GM12801 (cell line): ENCODE measurements around the gene NEGR1.

ENCODE experiments used
- TF ChIP-seq, protein P1 (sequence below): IDR thresholded peaks from one replicate; pipeline ENCODE4 v1.5.1; 2011; ENCODE audit warnings: control low read depth; ENCODE audit not compliant: insufficient read length; ENCODE audit errors: extremely low read depth

NEGR1 gene

DNA sequence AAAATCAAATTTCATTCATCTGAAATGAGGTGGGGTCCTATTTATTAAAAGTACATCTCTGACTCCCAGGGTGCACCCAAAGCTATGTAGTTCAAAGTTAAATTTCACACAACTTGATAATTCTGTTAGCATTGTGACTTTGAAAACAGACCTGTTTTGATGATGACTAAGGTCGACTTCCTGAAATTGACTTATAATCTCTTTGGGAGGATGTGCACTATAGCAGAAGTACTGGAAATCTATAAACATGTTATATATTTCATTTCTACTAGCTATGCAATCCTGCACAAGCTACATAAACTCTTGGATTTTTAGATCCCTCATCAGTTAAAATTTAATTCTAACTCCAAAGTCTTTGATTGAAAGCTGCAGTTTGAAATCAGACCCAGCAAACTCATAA is 507.6 kb downstream of the NEGR1 start:
- TF ChIP-seq, protein P1, sequence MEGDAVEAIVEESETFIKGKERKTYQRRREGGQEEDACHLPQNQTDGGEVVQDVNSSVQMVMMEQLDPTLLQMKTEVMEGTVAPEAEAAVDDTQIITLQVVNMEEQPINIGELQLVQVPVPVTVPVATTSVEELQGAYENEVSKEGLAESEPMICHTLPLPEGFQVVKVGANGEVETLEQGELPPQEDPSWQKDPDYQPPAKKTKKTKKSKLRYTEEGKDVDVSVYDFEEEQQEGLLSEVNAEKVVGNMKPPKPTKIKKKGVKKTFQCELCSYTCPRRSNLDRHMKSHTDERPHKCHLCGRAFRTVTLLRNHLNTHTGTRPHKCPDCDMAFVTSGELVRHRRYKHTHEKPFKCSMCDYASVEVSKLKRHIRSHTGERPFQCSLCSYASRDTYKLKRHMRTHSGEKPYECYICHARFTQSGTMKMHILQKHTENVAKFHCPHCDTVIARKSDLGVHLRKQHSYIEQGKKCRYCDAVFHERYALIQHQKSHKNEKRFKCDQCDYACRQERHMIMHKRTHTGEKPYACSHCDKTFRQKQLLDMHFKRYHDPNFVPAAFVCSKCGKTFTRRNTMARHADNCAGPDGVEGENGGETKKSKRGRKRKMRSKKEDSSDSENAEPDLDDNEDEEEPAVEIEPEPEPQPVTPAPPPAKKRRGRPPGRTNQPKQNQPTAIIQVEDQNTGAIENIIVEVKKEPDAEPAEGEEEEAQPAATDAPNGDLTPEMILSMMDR: no peak

DNA sequence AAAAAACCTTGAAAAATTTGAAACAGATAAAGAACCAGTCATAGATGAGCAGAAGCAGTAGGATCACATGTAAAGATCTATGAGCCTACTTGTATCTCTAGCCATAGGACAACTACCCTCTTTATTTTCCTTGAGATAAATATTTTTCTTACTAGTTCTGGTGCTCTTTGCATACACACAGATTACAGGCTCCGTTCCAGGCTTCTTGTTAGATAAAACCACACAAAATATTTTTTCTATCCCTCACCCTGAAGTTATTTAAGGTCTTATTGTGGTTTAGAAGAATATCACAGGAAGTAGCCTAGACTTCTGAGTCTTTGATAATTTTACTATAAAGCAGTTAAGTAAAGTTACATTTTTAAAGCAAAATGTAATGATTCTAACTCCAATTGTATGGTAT is 512.2 kb downstream of the NEGR1 start:
- TF ChIP-seq, protein P1: no peak

DNA sequence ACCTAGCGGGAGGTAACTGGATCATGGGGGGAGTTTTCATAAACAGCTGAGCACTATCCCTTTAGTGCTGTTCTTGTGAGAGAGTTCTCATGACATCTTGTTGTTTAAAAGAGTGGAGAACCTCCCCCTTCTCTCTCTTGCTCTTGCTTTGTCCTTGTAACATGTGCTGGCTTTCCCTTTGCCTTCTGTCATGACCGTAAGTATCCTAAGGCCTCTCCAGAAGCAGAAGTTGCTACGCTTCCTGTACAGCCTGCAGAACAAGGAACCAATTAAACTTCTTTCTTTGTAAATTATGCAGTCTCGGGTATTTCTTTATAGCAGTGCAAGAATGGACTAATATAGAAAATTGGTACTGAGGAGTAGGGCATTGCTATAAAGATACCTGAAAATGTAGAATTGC is 515.6 kb downstream of the NEGR1 start:
- TF ChIP-seq, protein P1: no peak

DNA sequence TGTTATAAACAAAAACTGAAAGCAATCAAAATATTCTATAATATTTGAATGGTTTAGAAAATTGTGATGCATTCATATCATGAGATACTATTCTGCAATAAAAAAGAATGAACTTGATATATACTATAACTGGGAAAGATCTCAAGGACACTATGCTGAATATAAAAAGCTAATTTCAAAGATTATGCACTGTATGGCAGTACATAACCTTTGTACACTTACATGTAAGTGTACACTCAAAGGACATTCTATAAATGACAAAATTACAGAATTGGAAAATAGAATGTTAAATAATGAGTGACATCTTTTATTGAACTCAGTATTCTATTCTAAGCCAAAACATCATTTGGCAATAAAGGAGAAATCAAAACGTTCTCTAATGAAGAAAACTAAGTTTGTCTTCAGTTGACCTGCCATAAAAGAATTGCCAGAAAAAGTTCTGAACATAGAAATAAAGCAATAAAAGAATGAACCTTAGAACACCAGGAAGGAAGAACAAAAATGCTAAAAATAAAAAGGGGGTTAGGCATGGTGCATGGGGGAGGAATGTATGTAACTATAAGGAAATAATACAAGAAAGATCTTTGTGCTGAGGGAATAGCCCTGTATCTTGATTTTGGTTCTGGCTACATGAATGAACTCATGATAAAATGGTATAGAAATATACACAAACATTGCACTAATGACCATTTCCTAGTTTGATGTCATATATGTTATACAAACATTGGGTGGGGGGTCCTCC is 519.7 kb downstream of the NEGR1 start:
- TF ChIP-seq, protein P1: no peak

DNA sequence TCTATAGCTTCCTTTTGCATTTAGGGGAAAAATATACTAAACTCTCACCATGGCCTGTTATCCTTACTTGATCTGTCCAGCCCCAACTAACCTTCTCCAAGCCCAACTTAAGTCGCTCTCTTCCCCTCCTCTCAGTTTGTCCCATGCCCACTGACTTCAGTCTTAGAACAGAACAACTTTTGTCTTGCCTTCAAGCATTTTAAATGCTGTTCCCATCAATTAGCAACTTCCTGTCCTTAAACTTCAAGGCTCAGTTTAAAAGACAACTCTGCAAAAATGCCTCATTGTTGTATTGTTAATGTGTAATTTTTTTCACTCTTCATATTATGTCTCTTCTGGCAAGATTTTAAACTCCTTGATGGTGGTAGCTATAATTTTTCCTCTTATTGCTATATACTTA is 526.9 kb downstream of the NEGR1 start:
- TF ChIP-seq, protein P1: no peak

DNA sequence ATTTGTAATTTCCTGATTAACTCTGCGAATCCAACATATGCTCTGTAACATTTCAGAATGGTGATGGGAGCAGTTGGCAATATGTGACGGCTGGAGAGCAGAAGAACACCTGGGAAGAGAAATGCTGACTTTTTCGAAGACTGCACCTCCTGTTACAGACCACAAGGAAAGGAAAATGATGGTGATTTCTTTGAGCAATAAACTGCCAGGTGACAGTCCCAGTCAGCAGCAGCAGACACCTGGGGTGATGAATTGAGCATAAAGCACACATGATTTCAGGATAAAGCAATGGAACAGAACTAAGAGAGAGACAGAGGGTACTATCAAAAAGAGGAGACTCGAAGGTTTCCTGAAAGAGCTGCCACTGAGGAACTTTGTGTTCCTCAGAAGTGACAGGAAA is 528.6 kb downstream of the NEGR1 start:
- TF ChIP-seq, protein P1: no peak

DNA sequence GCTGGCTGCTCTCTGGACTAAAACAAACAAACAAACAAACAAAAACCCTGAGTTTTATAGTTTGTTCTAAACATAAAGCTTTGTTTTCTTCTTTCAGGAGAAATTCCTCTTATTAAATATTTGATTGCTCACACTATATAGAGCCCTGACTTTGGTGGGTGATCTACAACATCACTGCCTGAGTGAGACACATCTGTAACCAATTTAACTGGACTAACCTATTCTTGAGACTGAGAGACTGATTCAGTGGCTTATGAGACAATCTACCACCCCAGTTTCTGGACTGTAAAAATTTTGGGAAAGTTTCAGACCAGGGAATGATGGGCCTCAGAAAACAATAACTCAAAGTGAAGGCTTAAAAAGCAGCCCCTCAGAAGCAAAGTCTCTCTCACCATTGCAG is 537.0 kb downstream of the NEGR1 start:
- TF ChIP-seq, protein P1: no peak
